Tibial artery (tissue), 4 donors: ENCODE data around the gene MAGI2.

ENCODE experiments used
- DNase-seq, 2 donors: peaks; one replicate each; pipeline ENCODE4 v3.0.0-alpha.2; 2019
- H3K27ac ChIP-seq, 2 donors: fragments of 200-600 bp; sonication (generic) in 1 of 2; 1 replicate in 1 of 2; 2 replicates in 1 of 2; pipeline ENCODE4 v1.5.1; 2018 to 2019; ENCODE audit warnings: mild to moderate bottlenecking in 1 of 2
- H3K27me3 ChIP-seq, 2 donors: fragments of 200-600 bp; sonication (generic) in 1 of 2; one replicate each; pipeline versions ENCODE4 v1.5.1 to v1.6.0; 2016 to 2019
- H3K36me3 ChIP-seq, 3 donors: fragments of 200-600 bp; sonication (generic) in 2 of 3; one replicate each; pipeline ENCODE4 v1.5.1; 2016 to 2019; ENCODE audit warnings: mild to moderate bottlenecking in 2 of 3
- H3K4me1 ChIP-seq, 4 donors: fragments of 200-600 bp; sonication (generic) in 2 of 4; 1 replicate in 3 of 4; 2 replicates in 1 of 4; pipeline ENCODE4 v1.5.1; 2016 to 2019
- H3K4me3 ChIP-seq, 2 donors: fragments of 200-600 bp; sonication (generic) in 1 of 2; 1 replicate in 1 of 2; 2 replicates in 1 of 2; pipeline ENCODE4 v1.5.1; 2018 to 2019; ENCODE audit warnings: mild to moderate bottlenecking in 2 of 2
- H3K9me3 ChIP-seq, 3 donors: fragments of 200-600 bp; sonication (generic) in 1 of 3; one replicate each; pipeline ENCODE4 v1.5.1; 2016 to 2019
- CTCF ChIP-seq, 2 experiments: fragments of 200-600 bp in 1 of 2; fragments of 450-650 bp in 1 of 2; IDR thresholded peaks; one replicate each; pipeline ENCODE4 v1.5.1; 2017 to 2019; ENCODE audit warnings: antibody characterized with exemption in 2 of 2, mild to moderate bottlenecking in 1 of 2, moderate library complexity in 1 of 2
- intact Hi-C: fragments of 100-400 bp; cut with DNase I; formaldehyde crosslinking; loops from one replicate; pipeline ENCODE4 v1.15.0; 2023; ENCODE audit warnings: low total_unique reads

Gene MAGI2

GRCh38 chr7:78437118-78437517 is 1016.3 kb downstream of the MAGI2 start:
- intact Hi-C loops, result no loop called here
- H3K36me3 ChIP-seq, result no peaks in the 10 kb centered on the region
- H3K27ac ChIP-seq, result peak overlapping the region; percentile 84 to 85
- H3K4me3 ChIP-seq, result no peak overlapping the region
- H3K9me3 ChIP-seq, result no peaks in the 10 kb centered on the region
- no peak for TF ChIP-seq CTCF (IDR thresholded peaks at IDR 0.05)
- peaks cover 4 to 60% (median 30%) of the 10 kb centered on the region in 4 donors for H3K4me1 ChIP-seq
- no peak for DNase-seq
- no peaks in the 10 kb centered on the region for H3K27me3 ChIP-seq

GRCh38 chr7:78435355-78435754 is 1018.1 kb downstream of the MAGI2 start:
- intact Hi-C loops, result no loop called here
- Histone ChIP-seq H3K27ac (peak overlapping the region; percentile 84 to 85), H3K36me3 (no peaks in the 10 kb centered on the region), H3K4me1 (peaks cover 4 to 68% (median 30%) of the 10 kb centered on the region in 4 donors), H3K9me3 (no peaks in the 10 kb centered on the region), H3K4me3 (no peak overlapping the region), H3K27me3 (no peaks in the 10 kb centered on the region)
- DNase-seq, result peak in 1 of 2 donors; percentile 70
- TF ChIP-seq CTCF (IDR thresholded peaks at IDR 0.05), result no peak

GRCh38 chr7:78434281-78434680 is 1019.2 kb downstream of the MAGI2 start:
- Histone ChIP-seq H3K27me3 (no peaks in the 10 kb centered on the region), H3K4me1 (peaks cover 4 to 63% (median 30%) of the 10 kb centered on the region in 4 donors), H3K27ac (peak overlapping the region; percentile 84 to 85), H3K9me3 (no peaks in the 10 kb centered on the region), H3K4me3 (no peak overlapping the region), H3K36me3 (no peaks in the 10 kb centered on the region)
- no peak for TF ChIP-seq CTCF (IDR thresholded peaks at IDR 0.05)
- DNase-seq, result no peak
- intact Hi-C loops, result no loop called here

- Histone ChIP-seq H3K27me3 (no peaks in the 10 kb centered on the region), H3K4me3 (no peak overlapping the region), H3K9me3 (no peaks in the 10 kb centered on the region), H3K4me1 (peaks cover 4 to 55% (median 30%) of the 10 kb centered on the region in 4 donors), H3K27ac (peak overlapping the region; percentile 84 to 85), H3K36me3 (no peaks in the 10 kb centered on the region)
- TF ChIP-seq CTCF (IDR thresholded peaks at IDR 0.05), result no peak
- no peak for DNase-seq
- intact Hi-C loops, result no loop called here
These were observed 1020.0 kb downstream of the MAGI2 start for GRCh38 chr7:78433421-78433820.

- no peaks in the 10 kb centered on the region for H3K9me3 ChIP-seq
- peaks cover 0 to 23% (median 5%) of the 10 kb centered on the region in 4 donors for H3K4me1 ChIP-seq
- H3K4me3 ChIP-seq, result no peak overlapping the region
- intact Hi-C loops, result no loop called here
- DNase-seq, result no peak
- no peak overlapping the region for H3K27ac ChIP-seq
- no peak for TF ChIP-seq CTCF (IDR thresholded peaks at IDR 0.05)
- H3K36me3 ChIP-seq, result no peaks in the 10 kb centered on the region
- H3K27me3 ChIP-seq, result no peaks in the 10 kb centered on the region
These were observed 1023.6 kb downstream of the MAGI2 start for GRCh38 chr7:78429878-78430277.

- no peaks in the 10 kb centered on the region for H3K27me3 ChIP-seq
- peak overlapping the region in 1 of 2 donors; percentile 17 for H3K4me3 ChIP-seq
- peaks cover 0 to 12% (median 0%) of the 10 kb centered on the region in 4 donors for H3K4me1 ChIP-seq
- intact Hi-C loops, result no loop called here
- no peak overlapping the region for H3K27ac ChIP-seq
- DNase-seq, result no peak
- no peaks in the 10 kb centered on the region for H3K9me3 ChIP-seq
- H3K36me3 ChIP-seq, result no peaks in the 10 kb centered on the region
- no peak for TF ChIP-seq CTCF (IDR thresholded peaks at IDR 0.05)
These were observed 1026.3 kb downstream of the MAGI2 start for GRCh38 chr7:78427209-78427608.
